GM23338 (cell line): ENCODE data around the gene SMPDL3A.

Experiments
- CREB1 ChIP-seq: fragments of 250-450 bp; sonication (Bioruptor Pico); IDR thresholded peaks from 2 replicates; pipeline ENCODE4 v1.5.0; 2020; ENCODE audit warnings: low read depth, mild to moderate bottlenecking, moderate library complexity
- CTCF ChIP-seq, 2 experiments: fragments of 200-600 bp in 1 of 2; sonication (generic) in 1 of 2; conservative IDR thresholded peaks; 2 replicates each; pipeline versions ENCODE4 v1.5.1 to v1.6.1; 2016 to 2017; ENCODE audit warnings: antibody characterized with exemption in 2 of 2, low read depth in 2 of 2, mild to moderate bottlenecking in 2 of 2, moderate library complexity in 1 of 2
- EZH2 ChIP-seq: fragments of 200-600 bp; sonication (generic); IDR thresholded peaks from one replicate; pipeline ENCODE4 v1.8.0; 2017; ENCODE audit warnings: antibody characterized with exemption, mild to moderate bottlenecking, low read depth; ENCODE audit not compliant: unreplicated experiment
- EZH2phosphoT487 ChIP-seq: fragments of 200-600 bp; sonication (generic); IDR thresholded peaks from one replicate; pipeline ENCODE4 v1.8.1; 2018; ENCODE audit warnings: antibody characterized with exemption; ENCODE audit not compliant: unreplicated experiment
- JUNB ChIP-seq: IDR thresholded peaks from one replicate; pipeline ENCODE4 v1.6.1; 2016; ENCODE audit warnings: antibody characterized with exemption; ENCODE audit not compliant: unreplicated experiment
- POLR2AphosphoS5 ChIP-seq: IDR thresholded peaks from 2 replicates; pipeline ENCODE4 v1.6.1; 2016; ENCODE audit warnings: antibody characterized with exemption, low read depth
- ZNF114 ChIP-seq: fragments of 250-450 bp; sonication (Bioruptor Pico); IDR thresholded peaks from 2 replicates; pipeline ENCODE4 v1.5.0; 2020; ENCODE audit warnings: mild to moderate bottlenecking, moderate library complexity
- TF ChIP-seq, protein P1 (sequence below): IDR thresholded peaks from one replicate; pipeline ENCODE4 v1.6.1; 2018; ENCODE audit warnings: antibody characterized with exemption; ENCODE audit not compliant: unreplicated experiment

DNA sequence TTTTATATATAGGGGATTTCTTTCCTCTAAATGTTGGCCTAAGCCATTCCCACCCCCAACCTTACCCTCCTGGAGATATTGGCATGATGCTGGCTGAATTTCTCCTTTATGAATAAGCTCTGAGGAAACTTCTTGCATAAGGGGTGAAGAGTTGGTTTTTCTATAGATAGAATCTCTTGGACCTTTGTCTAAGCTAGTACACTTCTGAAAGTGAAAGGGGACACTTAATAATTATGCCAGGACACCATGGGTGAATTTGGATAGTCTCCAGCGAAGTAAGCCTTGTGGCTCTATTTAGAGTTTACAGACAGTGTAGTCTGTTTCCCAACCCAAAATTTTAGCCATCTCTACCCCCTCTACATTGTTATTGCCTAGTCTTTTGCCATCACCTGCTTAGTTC is 36.6 kb upstream of the SMPDL3A start:
- TF ChIP-seq, protein P1, sequence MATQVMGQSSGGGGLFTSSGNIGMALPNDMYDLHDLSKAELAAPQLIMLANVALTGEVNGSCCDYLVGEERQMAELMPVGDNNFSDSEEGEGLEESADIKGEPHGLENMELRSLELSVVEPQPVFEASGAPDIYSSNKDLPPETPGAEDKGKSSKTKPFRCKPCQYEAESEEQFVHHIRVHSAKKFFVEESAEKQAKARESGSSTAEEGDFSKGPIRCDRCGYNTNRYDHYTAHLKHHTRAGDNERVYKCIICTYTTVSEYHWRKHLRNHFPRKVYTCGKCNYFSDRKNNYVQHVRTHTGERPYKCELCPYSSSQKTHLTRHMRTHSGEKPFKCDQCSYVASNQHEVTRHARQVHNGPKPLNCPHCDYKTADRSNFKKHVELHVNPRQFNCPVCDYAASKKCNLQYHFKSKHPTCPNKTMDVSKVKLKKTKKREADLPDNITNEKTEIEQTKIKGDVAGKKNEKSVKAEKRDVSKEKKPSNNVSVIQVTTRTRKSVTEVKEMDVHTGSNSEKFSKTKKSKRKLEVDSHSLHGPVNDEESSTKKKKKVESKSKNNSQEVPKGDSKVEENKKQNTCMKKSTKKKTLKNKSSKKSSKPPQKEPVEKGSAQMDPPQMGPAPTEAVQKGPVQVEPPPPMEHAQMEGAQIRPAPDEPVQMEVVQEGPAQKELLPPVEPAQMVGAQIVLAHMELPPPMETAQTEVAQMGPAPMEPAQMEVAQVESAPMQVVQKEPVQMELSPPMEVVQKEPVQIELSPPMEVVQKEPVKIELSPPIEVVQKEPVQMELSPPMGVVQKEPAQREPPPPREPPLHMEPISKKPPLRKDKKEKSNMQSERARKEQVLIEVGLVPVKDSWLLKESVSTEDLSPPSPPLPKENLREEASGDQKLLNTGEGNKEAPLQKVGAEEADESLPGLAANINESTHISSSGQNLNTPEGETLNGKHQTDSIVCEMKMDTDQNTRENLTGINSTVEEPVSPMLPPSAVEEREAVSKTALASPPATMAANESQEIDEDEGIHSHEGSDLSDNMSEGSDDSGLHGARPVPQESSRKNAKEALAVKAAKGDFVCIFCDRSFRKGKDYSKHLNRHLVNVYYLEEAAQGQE, result no peak
- TF ChIP-seq CTCF (conservative IDR thresholded peaks at IDR 0.05; ENCODE audit: low read depth in 2 of 2) (no peak), JUNB (no peak), ZNF114 (no peak), EZH2 (no peak), EZH2phosphoT487 (no peak), POLR2AphosphoS5 (no peak), CREB1 (CRISPR knock-in tag) (no peak)
